ENCODE results near the gene TMEM260.

DNA sequence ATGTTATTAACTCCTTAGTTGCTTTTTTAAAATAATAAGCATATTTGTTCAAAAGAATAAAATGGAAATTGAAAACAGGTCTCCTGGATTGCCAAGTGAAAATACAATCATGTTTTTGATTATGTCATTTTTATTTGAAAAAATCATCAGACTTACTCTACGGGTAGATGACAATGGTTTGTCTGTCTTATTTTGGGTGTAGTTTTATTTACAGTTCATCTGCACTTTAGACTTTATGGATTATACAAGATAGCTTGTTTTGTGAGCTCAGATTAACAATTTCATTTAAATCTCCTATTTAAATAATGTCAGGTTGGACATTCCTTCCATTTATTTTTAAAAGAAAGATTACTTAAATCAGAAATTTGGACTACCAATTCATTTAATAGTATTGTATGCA is 14.8 kb downstream of the TMEM260 start:
- TF ChIP-seq CTCF (IDR thresholded peaks at IDR 0.05) (no peak), ZFX (IDR thresholded peaks at IDR 0.05; ENCODE audit: borderline replicate concordance) (no peak)

Data from 22Rv1 (cell line).